SK-N-MC (cell line): Measurements from ENCODE around the gene SLC6A2.

ENCODE experiments used
- EZH2 ChIP-seq: fragments of 200-600 bp; sonication (generic); IDR thresholded peaks from one replicate; pipeline ENCODE4 v1.6.1; 2017; ENCODE audit warnings: antibody characterized with exemption
- FOXP2 ChIP-seq: optimal IDR thresholded peaks from 2 replicates; pipeline ENCODE3; 2011; ENCODE audit warnings: mild to moderate bottlenecking, moderate library complexity; ENCODE audit not compliant: insufficient read depth; ENCODE audit errors: extremely low read length, control extremely low read depth
- POLR2AphosphoS5 ChIP-seq: IDR thresholded peaks from 2 replicates; pipeline ENCODE4 v1.6.1; 2012; ENCODE audit warnings: mild to moderate bottlenecking, low read depth, low read length, borderline replicate concordance

DNA sequence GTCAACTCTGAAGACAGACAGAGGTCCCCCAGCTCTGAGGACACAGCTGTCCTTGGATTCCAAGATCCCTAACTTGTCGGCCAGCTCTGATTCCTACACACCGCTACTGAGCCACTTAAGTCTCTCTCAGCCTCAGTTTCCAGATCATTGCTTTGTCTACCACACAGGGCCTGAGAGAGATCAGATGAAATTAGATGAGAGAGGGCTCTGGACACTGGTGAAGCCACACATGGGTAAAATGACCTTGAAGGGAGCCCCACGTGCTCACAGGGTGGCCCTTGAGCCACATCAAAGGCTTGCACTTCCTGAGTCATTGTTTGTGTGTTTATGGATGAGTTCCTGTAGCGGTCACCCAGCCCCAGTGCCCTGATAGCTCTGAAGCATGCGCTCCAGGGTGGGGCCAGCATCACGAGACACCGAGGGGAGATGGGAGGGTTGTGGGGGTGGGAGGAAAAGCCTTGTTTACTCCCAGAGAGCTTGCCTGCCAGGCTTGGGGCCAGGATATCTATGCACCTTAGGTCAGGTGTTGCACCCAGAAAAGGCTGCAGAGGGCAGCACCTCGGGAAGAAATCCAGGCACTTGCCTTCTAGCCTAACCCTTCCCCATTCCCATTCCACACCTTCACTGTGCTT lies 32.7 kb upstream of the SLC6A2 start:
- no peak for TF ChIP-seq EZH2
- TF ChIP-seq POLR2AphosphoS5, result no peak
- no peak for TF ChIP-seq FOXP2
